22Rv1 (cell line): ENCODE measurements around the gene NFE2L3.
"Not testable (repeated sequence)": the region's sequence is repeated elsewhere in the genome, so short reads cannot be mapped to it uniquely, and the experiment has no call there.

ENCODE experiments used
- H3K27ac ChIP-seq: fragments of 450-650 bp; 2 replicates; pipeline ENCODE4 v1.5.1; 2017
- ZFX ChIP-seq: fragments of 450-650 bp; IDR thresholded peaks from 2 replicates; pipeline ENCODE4 v1.6.1; 2017; ENCODE audit warnings: antibody characterized with exemption, borderline replicate concordance
- TF ChIP-seq, protein P1 (sequence below): fragments of 450-650 bp; IDR thresholded peaks from 2 replicates; pipeline ENCODE4 v1.5.1; 2017; ENCODE audit warnings: mild to moderate bottlenecking

The NFE2L3 gene

DNA sequence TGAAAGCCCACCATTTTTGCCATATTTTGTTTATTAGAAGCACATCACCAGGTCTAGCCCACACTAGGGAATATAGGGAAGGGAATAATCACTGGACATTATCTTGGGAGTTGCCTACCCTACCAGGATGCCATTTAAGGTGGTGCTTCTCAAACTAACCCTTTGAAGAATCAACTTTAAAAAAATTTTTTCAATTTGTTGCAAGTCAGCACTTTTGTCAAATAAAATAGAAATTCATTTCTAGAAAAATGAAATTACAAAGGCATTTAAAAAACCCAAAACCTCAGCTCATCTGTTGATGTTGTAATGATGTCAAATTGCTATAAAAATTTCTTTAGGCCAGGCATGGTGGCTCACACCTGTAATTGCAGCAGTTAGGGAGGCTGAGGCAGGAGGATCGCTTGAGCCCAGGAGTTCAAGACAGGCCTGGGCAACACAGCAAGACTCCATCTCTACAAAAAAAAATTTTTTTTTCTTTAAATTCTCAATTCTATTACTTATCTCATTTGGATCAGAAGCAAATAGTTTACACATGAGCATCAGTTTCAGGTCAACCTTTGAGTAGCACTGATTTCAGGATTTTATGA lies 2.5 kb upstream of the NFE2L3 start:
- TF ChIP-seq, protein P1, sequence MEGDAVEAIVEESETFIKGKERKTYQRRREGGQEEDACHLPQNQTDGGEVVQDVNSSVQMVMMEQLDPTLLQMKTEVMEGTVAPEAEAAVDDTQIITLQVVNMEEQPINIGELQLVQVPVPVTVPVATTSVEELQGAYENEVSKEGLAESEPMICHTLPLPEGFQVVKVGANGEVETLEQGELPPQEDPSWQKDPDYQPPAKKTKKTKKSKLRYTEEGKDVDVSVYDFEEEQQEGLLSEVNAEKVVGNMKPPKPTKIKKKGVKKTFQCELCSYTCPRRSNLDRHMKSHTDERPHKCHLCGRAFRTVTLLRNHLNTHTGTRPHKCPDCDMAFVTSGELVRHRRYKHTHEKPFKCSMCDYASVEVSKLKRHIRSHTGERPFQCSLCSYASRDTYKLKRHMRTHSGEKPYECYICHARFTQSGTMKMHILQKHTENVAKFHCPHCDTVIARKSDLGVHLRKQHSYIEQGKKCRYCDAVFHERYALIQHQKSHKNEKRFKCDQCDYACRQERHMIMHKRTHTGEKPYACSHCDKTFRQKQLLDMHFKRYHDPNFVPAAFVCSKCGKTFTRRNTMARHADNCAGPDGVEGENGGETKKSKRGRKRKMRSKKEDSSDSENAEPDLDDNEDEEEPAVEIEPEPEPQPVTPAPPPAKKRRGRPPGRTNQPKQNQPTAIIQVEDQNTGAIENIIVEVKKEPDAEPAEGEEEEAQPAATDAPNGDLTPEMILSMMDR, result no peak
- no peak for TF ChIP-seq ZFX
- H3K27ac ChIP-seq, result no peak overlapping the region

DNA sequence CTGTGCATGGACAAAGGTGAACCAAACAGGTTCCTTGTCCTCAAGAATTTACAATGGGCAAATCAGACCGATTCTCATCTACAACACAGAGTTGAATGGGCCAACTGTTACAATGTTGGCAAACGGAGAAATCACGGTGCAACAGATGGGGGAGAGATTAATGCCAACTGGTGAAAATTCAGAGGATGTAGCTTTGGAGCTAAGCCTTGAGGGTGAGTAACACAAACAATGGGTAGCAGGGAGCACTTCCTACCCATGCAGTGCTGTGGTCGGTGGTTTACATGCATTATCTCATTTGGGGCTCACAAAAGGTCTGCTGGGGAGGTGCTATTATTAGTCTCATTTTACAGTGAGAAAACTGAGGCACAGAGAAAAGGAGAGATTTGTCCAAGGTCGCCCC lies 902 bp upstream of the NFE2L3 start:
- H3K27ac ChIP-seq, result no peak overlapping the region
- TF ChIP-seq, protein P1, result no peak
- TF ChIP-seq ZFX, result no peak

DNA sequence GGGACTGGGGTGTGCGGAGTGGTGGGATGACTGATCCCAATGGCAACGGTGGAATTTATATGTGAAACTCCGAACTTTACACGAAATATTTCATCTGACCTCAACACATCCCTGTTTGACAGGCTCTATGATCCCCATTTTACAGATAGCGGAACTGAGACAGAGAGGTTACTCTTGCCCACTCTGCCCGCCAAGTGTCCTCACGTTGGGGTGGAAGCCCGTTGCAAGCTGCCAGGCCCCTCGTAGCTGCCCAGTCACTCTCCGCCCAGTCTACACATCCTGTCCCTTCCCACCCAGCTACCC lies 397 bp upstream of the NFE2L3 start:
- TF ChIP-seq, protein P1, result no peak
- no peak for TF ChIP-seq ZFX

DNA sequence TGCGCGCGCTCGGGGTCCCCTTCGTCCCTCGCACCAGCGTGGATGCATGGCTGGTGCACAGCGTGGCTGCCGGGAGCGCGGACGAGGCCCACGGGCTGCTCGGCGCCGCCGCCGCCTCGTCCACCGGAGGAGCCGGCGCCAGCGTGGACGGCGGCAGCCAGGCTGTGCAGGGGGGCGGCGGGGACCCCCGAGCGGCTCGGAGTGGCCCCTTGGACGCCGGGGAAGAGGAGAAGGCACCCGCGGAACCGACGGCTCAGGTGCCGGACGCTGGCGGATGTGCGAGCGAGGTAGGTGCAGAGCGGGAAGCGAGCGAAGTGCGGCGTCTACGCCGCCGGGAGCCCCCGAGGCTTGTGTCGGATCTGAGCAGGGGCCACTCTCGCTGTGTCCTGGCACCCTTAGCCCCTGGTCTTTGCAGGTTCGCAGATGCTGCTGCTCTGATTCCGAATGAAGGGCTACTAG lies 813 bp downstream of the NFE2L3 start:
- not testable (repeated sequence) for H3K27ac ChIP-seq

More for the DNA sequence above, 397 bp upstream of the NFE2L3 start:
- peak overlapping the region; percentile 42; the same call in 1 of the 2 replicates for H3K27ac ChIP-seq

DNA sequence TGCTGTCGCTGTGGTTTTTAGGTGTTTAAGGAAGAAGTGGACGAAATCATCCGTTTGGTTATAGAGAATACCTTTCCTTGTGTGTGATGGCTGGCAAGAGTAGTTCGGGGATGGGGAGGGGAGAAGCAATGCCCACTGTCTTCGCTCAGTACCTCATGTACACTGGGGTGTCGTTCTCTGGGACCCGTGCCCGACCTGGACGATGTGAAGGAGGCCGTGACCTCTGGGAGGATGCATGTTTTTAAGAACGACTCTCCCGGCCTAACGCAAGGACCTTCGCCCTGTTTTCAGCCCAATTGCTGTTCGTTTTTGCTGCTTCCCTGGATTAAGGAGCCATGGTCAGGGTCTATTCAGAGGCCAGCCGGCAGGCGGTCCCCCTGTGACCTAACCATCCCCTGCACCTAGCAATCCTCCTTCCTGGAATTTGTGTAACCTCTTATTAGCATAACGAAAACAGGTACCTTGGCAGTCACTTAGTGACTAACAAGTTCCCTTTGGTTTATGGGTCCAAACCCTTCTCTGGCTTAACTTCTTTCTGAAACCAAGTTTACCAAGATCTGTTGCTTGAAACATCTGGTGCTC lies 1.3 kb downstream of the NFE2L3 start:
- TF ChIP-seq ZFX, result no peak
- TF ChIP-seq, protein P1, result no peak
- no peak overlapping the region for H3K27ac ChIP-seq

DNA sequence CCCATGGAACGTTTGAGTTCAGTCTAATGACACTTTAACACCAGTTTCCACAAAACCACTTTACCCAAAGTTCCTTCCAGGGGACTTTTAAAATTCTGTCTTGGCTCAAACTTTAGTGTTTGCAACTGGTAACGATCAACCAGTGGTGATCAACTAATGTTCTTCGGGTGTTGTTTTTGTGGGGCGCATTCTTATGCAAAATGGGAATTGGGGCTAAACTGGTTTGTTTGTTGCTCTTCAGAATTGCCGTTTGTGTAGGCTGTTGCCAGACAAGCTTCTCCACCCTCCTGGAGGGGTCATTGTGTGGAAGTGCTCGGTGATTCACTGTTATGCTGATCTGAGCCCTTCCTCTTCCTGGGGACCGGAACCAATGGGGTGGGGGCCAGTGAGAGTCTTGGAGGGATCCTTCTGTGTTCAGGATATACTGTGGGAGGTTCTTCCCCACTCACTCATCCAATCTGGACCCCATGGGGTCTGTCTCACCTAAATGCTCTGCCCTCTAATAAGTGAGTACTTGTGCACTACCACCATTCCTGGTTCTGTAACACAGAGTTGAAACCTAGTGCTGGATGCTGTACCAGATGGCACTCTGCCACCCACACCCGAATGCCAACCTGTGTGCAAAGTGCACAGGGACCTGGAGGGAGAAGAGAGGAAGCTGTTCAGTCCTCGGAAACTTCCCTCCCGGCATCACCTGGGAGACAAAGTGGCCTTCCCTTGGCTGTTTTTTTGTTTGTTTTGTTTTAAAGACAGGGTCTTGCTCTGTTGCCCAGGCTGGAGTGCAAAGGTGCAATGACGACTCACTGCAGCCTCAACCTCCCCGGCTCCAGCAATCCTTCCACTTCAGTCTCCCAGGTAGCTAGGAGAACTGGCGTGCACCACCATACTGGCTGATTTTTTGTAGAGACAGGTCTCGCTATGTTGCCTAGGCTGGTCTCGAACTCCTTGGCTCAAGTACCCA lies 2.1 kb downstream of the NFE2L3 start:
- TF ChIP-seq, protein P1, result no peak
- no peak for TF ChIP-seq ZFX
- no peak overlapping the region for H3K27ac ChIP-seq

DNA sequence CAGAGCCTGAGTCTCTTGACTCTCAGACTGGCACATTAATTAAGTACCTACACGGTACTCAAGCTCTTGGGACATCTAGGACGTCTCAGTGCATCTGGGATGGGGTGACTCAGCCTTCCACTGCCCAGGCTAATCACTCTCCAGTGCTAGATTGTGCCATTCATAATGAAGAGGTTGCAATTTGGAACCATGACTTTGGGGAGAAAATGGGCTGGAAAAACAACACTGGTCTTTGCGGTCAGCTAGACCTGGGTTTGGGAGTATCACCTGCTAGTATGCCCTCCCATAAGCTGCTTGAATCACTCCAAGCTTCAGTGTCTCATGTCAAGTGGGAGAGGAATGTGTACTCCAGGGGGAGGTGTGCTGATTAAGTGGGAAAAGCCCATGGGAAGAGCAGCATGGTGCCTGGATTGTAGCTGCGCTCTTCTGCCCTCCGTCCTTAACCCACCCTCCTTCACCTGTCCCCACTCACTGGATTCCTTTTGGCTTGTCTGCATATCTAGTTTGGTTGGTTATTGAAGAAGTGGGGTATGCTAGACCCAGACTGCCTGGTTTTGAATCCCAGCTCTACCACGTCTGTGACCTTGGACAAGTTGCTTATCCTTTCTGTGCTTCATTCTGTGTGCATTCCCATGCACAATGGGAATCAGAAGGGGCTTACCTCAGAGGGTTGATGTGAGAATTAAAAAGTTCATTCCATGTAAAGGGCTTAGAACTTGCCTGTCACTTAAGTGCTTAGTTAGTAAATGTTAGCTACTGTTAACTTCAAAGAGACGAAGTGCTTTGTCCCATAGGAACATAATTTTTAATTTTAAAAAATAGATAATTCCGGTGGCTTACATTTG lies 3.8 kb downstream of the NFE2L3 start:
- TF ChIP-seq, protein P1, result no peak
- no peak for TF ChIP-seq ZFX
- H3K27ac ChIP-seq, result no peak overlapping the region
